Ramos (cell line): ENCODE data around the gene EFHD2.

Experiments
- in situ Hi-C: fragments of 300-500 bp; cut with MboI; formaldehyde crosslinking; loops from one replicate; pipeline ENCODE4 v1.14.3; 2022; ENCODE audit warnings: low sequenced_read_pairs; ENCODE audit not compliant: unreplicated experiment

EFHD2 gene

GRCh38 chr1:15427280-15427666 lies 17.6 kb downstream of the EFHD2 start:
- in situ Hi-C loops, result loop anchor here (25.0 kb wide), 1 partner anchor 290 kb away; no protein-coding TSS in a partner anchor

GRCh38 chr1:15428252-15428651 lies 18.6 kb downstream of the EFHD2 start:
- in situ Hi-C loops, result loop anchor here (25.0 kb wide), 1 partner anchor 291 kb away; no protein-coding TSS in a partner anchor

- in situ Hi-C loops, result loop anchor here (25.0 kb wide), 1 partner anchor 292 kb away; no protein-coding TSS in a partner anchor
These were observed 19.2 kb downstream of the EFHD2 start for GRCh38 chr1:15428815-15429435.

- in situ Hi-C loops, result loop anchor here (5.0 to 25.0 kb wide), 2 partner anchors 102 to 292 kb away; no protein-coding TSS in a partner anchor
These were observed 20.0 kb downstream of the EFHD2 start for GRCh38 chr1:15429701-15430149.

- in situ Hi-C loops, result loop anchor here (5.0 to 25.0 kb wide), 2 partner anchors 104 to 294 kb away; no protein-coding TSS in a partner anchor
These were observed 21.3 kb downstream of the EFHD2 start for GRCh38 chr1:15430787-15431570.

- in situ Hi-C loops, result loop anchor here (5.0 to 25.0 kb wide), 2 partner anchors 104 to 294 kb away; no protein-coding TSS in a partner anchor
These were observed 21.9 kb downstream of the EFHD2 start for GRCh38 chr1:15431571-15431948.

- in situ Hi-C loops, result loop anchor here (5.0 to 25.0 kb wide), 2 partner anchors 105 to 295 kb away; no protein-coding TSS in a partner anchor
These were observed 22.6 kb downstream of the EFHD2 start for GRCh38 chr1:15432324-15432723.

GRCh38 chr1:15433471-15433870 lies 23.8 kb downstream of the EFHD2 start:
- in situ Hi-C loops, result loop anchor here (5.0 to 25.0 kb wide), 2 partner anchors 106 to 296 kb away; no protein-coding TSS in a partner anchor

- in situ Hi-C loops, result loop anchor here (5.0 to 25.0 kb wide), 2 partner anchors 107 to 297 kb away; no protein-coding TSS in a partner anchor
These were observed 25.1 kb downstream of the EFHD2 start for GRCh38 chr1:15434739-15435138.

- in situ Hi-C loops, result loop anchor here (25.0 kb wide), 1 partner anchor 298 kb away; no protein-coding TSS in a partner anchor
These were observed 25.8 kb downstream of the EFHD2 start for GRCh38 chr1:15435239-15436077.

- in situ Hi-C loops, result loop anchor here (25.0 kb wide), 1 partner anchor 300 kb away; no protein-coding TSS in a partner anchor
These were observed 27.3 kb downstream of the EFHD2 start for GRCh38 chr1:15436881-15437442.

- in situ Hi-C loops, result loop anchor here (25.0 kb wide), 1 partner anchor 302 kb away; no protein-coding TSS in a partner anchor
These were observed 29.6 kb downstream of the EFHD2 start for GRCh38 chr1:15439325-15439724.

GRCh38 chr1:15440357-15440756 lies 30.7 kb downstream of the EFHD2 start:
- in situ Hi-C loops, result loop anchor here (25.0 kb wide), 1 partner anchor 303 kb away; no protein-coding TSS in a partner anchor

- in situ Hi-C loops, result loop anchor here (25.0 kb wide), 1 partner anchor 304 kb away; no protein-coding TSS in a partner anchor
These were observed 31.6 kb downstream of the EFHD2 start for GRCh38 chr1:15441247-15441646.

GRCh38 chr1:15442119-15442518 lies 32.4 kb downstream of the EFHD2 start:
- in situ Hi-C loops, result loop anchor here (25.0 kb wide), 1 partner anchor 305 kb away; no protein-coding TSS in a partner anchor

- in situ Hi-C loops, result loop anchor here (25.0 kb wide), 1 partner anchor 305 kb away; no protein-coding TSS in a partner anchor
These were observed 33.1 kb downstream of the EFHD2 start for GRCh38 chr1:15442759-15443158.

GRCh38 chr1:15443281-15443680 lies 33.6 kb downstream of the EFHD2 start:
- in situ Hi-C loops, result loop anchor here (25.0 kb wide), 1 partner anchor 306 kb away; no protein-coding TSS in a partner anchor

GRCh38 chr1:15444468-15445389 lies 35.0 kb downstream of the EFHD2 start:
- in situ Hi-C loops, result loop anchor here (25.0 kb wide), 1 partner anchor 307 kb away; no protein-coding TSS in a partner anchor
